Endothelial cell of umbilical vein (primary cell): ENCODE data around the gene DLGAP4.

Experiments used
- EZH2 ChIP-seq: IDR thresholded peaks from 2 replicates; pipeline ENCODE4 v1.6.1; 2012; ENCODE audit warnings: borderline replicate concordance, low read depth, mild to moderate bottlenecking, moderate library complexity, low read length, inconsistent platforms; ENCODE audit not compliant: severe bottlenecking
- FOS ChIP-seq: IDR thresholded peaks from 2 replicates; pipeline ENCODE4 v1.6.1; 2011; ENCODE audit warnings: mild to moderate bottlenecking, low read length, moderate library complexity, borderline replicate concordance; ENCODE audit not compliant: insufficient read depth
- GATA2 ChIP-seq: IDR thresholded peaks from 2 replicates; pipeline ENCODE4 v1.7.0; 2011; ENCODE audit warnings: low read depth, mild to moderate bottlenecking, moderate library complexity, mixed read lengths, low read length; ENCODE audit not compliant: insufficient read length, insufficient read depth
- JUN ChIP-seq: IDR thresholded peaks from 2 replicates; pipeline ENCODE4 v1.6.1; 2011; ENCODE audit warnings: borderline replicate concordance, low read depth; ENCODE audit not compliant: insufficient read length, insufficient read depth
- MYC ChIP-seq: IDR thresholded peaks from one replicate; pipeline ENCODE4 v1.6.1; 2011; ENCODE audit warnings: mild to moderate bottlenecking, low read depth, low read length
- POLR2A ChIP-seq: IDR thresholded peaks from 2 replicates; pipeline ENCODE4 v1.6.1; 2012; ENCODE audit warnings: low read depth, mild to moderate bottlenecking, control low read depth, low read length
- POLR2AphosphoS5 ChIP-seq: IDR thresholded peaks from 2 replicates; pipeline ENCODE4 v1.6.1; 2012; ENCODE audit warnings: low read depth, mild to moderate bottlenecking, control low read depth, low read length, moderate library complexity; ENCODE audit not compliant: insufficient read depth
- TF ChIP-seq, protein P1 (sequence below), 2 donors: IDR thresholded peaks; 1 replicate in 1 of 2; 2 replicates in 1 of 2; pipeline ENCODE4 v1.5.1; 2011; ENCODE audit warnings: low read length in 2 of 2, mild to moderate bottlenecking in 2 of 2, moderate library complexity in 2 of 2, control low read depth in 1 of 2, inconsistent platforms in 1 of 2, low read depth in 1 of 2; ENCODE audit not compliant: insufficient read depth in 1 of 2; ENCODE audit errors: extremely low read depth in 1 of 2
- TF ChIP-seq, protein P2 (sequence below): IDR thresholded peaks from 2 replicates; pipeline ENCODE4 v1.6.1; 2011; ENCODE audit not compliant: insufficient read depth, insufficient read length

DNA sequence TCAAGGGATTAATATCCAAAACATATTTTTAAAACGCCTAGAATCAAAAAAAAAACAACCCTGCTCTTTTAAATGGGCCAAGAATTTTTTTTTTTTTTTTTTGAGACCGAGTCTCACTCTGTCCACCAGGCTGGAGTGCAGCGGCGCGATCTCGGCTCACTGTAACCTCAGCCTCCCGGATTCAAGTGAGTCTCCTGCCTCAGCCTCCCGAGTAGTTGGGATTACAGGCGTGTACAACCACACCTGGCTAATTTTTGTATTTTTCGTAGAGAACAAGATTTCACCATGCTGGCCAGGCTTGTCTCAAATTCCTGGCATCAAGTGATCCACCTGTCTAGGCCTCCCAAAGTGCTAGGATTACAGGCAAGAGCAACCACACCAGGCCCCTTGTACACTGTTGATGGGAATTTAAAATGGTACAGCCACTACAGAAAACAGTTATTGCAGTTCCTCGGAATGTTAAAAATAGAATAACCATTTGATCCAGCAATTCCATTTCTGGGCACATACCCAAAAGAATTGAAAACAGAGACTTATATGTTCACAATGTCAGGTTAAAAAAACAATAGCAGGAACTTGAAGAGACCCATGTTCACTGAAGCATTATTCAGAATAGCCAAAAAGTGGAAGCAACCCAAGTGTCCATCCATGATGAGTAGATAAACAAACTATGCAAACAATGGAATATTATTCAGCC, 232.0 kb downstream of the DLGAP4 start:
- TF ChIP-seq, protein P1, sequence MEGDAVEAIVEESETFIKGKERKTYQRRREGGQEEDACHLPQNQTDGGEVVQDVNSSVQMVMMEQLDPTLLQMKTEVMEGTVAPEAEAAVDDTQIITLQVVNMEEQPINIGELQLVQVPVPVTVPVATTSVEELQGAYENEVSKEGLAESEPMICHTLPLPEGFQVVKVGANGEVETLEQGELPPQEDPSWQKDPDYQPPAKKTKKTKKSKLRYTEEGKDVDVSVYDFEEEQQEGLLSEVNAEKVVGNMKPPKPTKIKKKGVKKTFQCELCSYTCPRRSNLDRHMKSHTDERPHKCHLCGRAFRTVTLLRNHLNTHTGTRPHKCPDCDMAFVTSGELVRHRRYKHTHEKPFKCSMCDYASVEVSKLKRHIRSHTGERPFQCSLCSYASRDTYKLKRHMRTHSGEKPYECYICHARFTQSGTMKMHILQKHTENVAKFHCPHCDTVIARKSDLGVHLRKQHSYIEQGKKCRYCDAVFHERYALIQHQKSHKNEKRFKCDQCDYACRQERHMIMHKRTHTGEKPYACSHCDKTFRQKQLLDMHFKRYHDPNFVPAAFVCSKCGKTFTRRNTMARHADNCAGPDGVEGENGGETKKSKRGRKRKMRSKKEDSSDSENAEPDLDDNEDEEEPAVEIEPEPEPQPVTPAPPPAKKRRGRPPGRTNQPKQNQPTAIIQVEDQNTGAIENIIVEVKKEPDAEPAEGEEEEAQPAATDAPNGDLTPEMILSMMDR (IDR thresholded peaks at IDR 0.05; ENCODE audit: extremely low read depth in 1 of 2, insufficient read depth in 1 of 2, low read depth in 1 of 2, low read length in 2 of 2) = no peak
- TF ChIP-seq JUN = no peak
- TF ChIP-seq MYC = no peak
- TF ChIP-seq EZH2 = no peak
- no peak for TF ChIP-seq POLR2AphosphoS5
- no peak for TF ChIP-seq POLR2A
- TF ChIP-seq, protein P2, sequence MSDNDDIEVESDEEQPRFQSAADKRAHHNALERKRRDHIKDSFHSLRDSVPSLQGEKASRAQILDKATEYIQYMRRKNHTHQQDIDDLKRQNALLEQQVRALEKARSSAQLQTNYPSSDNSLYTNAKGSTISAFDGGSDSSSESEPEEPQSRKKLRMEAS = no peak
- TF ChIP-seq GATA2 = no peak
- TF ChIP-seq FOS = no peak
